ENCODE measurements around the gene KIAA1328. TPM values are rescaled to one million over a fixed set of nuclear protein-coding genes. Genes with fewer than 3 reads are reported as not detected.
"Not testable (repeated sequence)": the region's sequence is repeated elsewhere in the genome, so short reads cannot be mapped to it uniquely, and the experiment has no call there.

Gene KIAA1328
- total and polyA plus RNA-seq, 8 donors, result 1.9 to 21.7 (median 10.7) TPM

DNA sequence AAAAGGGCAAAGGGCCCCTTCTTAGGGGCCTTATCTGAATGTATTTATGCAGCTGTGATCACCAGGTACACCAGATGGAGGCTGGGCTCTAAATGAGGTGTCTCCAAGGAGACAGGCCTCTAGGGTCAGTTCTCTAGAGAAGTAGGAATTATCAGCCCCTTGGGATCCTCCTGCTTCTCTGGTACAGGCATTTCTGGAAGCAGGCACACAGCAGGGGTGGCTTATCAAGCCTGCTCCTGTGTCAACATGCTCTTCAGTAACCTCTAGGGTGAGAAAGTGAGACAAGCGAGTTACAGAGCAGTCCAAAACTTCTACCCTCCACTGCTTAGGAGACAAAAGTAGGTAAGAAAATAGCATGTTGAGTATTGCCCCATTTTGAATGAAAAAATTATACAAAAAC, 13.9 kb upstream of the KIAA1328 start:
- Histone ChIP-seq H3K27me3 (no peaks in the 10 kb centered on the region), H3K9me3 (no peaks in the 10 kb centered on the region), H3K27ac (no peak overlapping the region), H3K4me1 (peaks cover 0 to 9% (median 5%) of the 10 kb centered on the region in 4 donors), H3K4me3 (no peak overlapping the region), H3K36me3 (peaks cover 0 to 55% (median 39%) of the 10 kb centered on the region in 4 donors)
- TF ChIP-seq, protein P1, sequence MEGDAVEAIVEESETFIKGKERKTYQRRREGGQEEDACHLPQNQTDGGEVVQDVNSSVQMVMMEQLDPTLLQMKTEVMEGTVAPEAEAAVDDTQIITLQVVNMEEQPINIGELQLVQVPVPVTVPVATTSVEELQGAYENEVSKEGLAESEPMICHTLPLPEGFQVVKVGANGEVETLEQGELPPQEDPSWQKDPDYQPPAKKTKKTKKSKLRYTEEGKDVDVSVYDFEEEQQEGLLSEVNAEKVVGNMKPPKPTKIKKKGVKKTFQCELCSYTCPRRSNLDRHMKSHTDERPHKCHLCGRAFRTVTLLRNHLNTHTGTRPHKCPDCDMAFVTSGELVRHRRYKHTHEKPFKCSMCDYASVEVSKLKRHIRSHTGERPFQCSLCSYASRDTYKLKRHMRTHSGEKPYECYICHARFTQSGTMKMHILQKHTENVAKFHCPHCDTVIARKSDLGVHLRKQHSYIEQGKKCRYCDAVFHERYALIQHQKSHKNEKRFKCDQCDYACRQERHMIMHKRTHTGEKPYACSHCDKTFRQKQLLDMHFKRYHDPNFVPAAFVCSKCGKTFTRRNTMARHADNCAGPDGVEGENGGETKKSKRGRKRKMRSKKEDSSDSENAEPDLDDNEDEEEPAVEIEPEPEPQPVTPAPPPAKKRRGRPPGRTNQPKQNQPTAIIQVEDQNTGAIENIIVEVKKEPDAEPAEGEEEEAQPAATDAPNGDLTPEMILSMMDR (IDR thresholded peaks at IDR 0.05), result no peak
- TF ChIP-seq POLR2AphosphoS5 (IDR thresholded peaks at IDR 0.05) (no peak), POLR2A (IDR thresholded peaks at IDR 0.05) (no peak), EP300 (IDR thresholded peaks at IDR 0.05) (no peak)
- WGBS, 5 donors, result 0 to 25% (median 24%) methylated on average over 1 of the region's 1 CpG
- intact Hi-C loops (cut with DNase I; ENCODE audit: low total_unique reads), result no loop called here
- DNase-seq, result peak in 1 of 2 donors; percentile 13

DNA sequence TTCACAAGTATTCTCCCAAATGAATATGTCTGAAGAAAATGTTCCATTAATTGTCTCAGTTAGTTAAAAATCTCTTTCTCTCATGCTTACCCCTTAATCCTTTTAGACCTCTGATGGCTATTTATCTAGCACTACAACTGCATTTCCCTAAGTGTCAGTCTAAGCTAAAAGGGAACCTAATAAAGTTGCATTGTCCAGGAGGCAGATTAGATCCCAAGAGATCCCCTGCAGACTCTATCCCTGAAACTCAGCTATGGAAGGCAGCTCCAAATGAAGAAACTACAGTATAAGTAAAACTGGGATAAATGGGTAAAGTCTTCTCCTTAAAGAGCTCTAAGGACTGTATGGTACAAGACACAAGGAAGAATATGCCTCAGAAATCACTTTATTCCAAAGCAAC, 12.8 kb upstream of the KIAA1328 start:
- H3K27me3 ChIP-seq; H3K4me1 ChIP-seq; H3K9me3 ChIP-seq; H3K4me3 ChIP-seq; intact Hi-C loops (cut with DNase I; ENCODE audit: low total_unique reads); DNase-seq; H3K27ac ChIP-seq: not testable (repeated sequence)
- peaks cover 0 to 49% (median 37%) of the 10 kb centered on the region in 4 donors for H3K36me3 ChIP-seq

DNA sequence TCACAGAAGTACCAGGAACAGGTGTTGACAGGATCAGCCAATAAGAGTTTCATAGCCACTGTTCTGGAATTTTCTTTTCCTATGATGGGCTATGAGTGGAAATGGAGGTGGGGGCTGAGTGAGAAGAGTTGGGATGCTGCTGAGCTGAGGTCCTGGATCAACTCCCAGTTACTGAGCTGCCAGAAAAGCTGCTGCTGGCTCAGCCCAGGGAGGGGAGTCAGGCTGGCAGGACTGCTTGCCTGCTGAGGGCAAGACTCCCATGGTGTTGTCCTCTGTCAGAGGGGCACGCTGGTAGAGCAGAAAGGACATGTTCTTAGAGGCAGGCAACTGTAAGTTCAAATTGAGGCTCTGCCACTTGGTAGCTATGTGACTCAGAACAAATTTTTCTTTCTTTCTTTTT, 11.9 kb upstream of the KIAA1328 start:
- WGBS, 5 donors, result 84 to 100% (median 91%) methylated on average over 1 of the region's 1 CpG
- no peak overlapping the region for H3K4me3 ChIP-seq

DNA sequence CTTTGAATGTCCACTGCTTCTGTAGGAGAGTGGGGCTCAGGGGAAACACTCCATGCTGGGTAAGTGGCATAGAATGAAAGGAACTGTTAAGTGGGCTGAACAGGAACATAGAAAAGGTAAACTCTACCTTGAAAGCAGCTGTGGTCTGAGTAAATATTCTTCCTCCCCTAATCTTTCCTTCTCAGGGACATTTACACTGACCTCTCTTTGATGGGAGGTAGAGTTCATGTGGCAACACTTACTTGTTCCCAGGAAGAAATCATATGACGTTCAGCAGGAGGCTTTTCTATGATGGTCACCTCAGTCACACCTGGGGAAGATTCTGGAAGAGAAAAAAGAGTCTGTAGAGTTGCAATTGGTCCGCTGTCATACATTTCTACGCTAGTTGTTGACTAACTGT, 10.3 kb upstream of the KIAA1328 start:
- Histone ChIP-seq H3K4me3 (no peak overlapping the region), H3K4me1 (peaks cover 0 to 3% (median 0%) of the 10 kb centered on the region in 4 donors), H3K27me3 (no peaks in the 10 kb centered on the region), H3K9me3 (no peaks in the 10 kb centered on the region), H3K36me3 (peaks cover 0 to 46% (median 33%) of the 10 kb centered on the region in 4 donors), H3K27ac (no peak overlapping the region)
- WGBS, 5 donors, result 71 to 82% (median 74%) methylated on average over 3 of the region's 3 CpGs
- intact Hi-C loops (cut with DNase I; ENCODE audit: low total_unique reads), result no loop called here
- TF ChIP-seq, protein P1 (IDR thresholded peaks at IDR 0.05), result no peak
- TF ChIP-seq POLR2A (IDR thresholded peaks at IDR 0.05), result no peak
- no peak for TF ChIP-seq EP300 (IDR thresholded peaks at IDR 0.05)
- no peak for DNase-seq

More for the DNA sequence above, 11.9 kb upstream of the KIAA1328 start:
- Histone ChIP-seq H3K36me3 (peaks cover 0 to 48% (median 36%) of the 10 kb centered on the region in 4 donors), H3K27ac (no peak overlapping the region), H3K4me1 (peaks cover 0 to 9% (median 5%) of the 10 kb centered on the region in 4 donors), H3K27me3 (no peaks in the 10 kb centered on the region), H3K9me3 (no peaks in the 10 kb centered on the region)
- DNase-seq, result no peak
- intact Hi-C loops (cut with DNase I; ENCODE audit: low total_unique reads), result no loop called here
- TF ChIP-seq EP300 (IDR thresholded peaks at IDR 0.05), result no peak
- TF ChIP-seq, protein P1 (IDR thresholded peaks at IDR 0.05), result no peak
- TF ChIP-seq POLR2A (IDR thresholded peaks at IDR 0.05), result no peak
- no peak for TF ChIP-seq POLR2AphosphoS5 (IDR thresholded peaks at IDR 0.05)

DNA sequence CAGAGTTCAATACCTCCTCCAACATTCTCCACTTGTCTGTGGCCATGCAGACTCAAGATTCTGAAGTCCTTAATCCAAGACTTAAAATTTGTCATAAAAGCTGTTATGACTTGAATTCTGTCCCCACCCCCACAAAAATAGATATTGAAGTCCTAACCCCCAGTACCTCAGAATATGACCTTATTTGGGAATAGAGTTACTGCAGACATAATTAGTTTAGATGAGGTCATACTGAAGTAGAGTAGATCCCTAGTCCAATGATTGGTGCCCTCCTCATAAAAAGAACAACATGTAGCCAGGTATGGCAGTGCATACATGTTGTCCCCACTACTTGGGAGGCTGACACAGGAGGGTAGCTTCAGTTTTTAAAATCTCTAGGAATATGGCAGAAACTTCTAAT, 9.3 kb upstream of the KIAA1328 start:
- H3K36me3 ChIP-seq, result peaks cover 0 to 44% (median 29%) of the 10 kb centered on the region in 4 donors
- TF ChIP-seq, protein P1 (IDR thresholded peaks at IDR 0.05), result no peak
- TF ChIP-seq EP300 (IDR thresholded peaks at IDR 0.05) (no peak), POLR2A (IDR thresholded peaks at IDR 0.05) (no peak), POLR2AphosphoS5 (IDR thresholded peaks at IDR 0.05) (no peak)
- H3K4me1 ChIP-seq, result peaks cover 0 to 3% (median 0%) of the 10 kb centered on the region in 4 donors
- no peaks in the 10 kb centered on the region for H3K27me3 ChIP-seq
- no peaks in the 10 kb centered on the region for H3K9me3 ChIP-seq
- H3K4me3 ChIP-seq, result no peak overlapping the region
- no peak for DNase-seq
- intact Hi-C loops (cut with DNase I; ENCODE audit: low total_unique reads), result no loop called here
- H3K27ac ChIP-seq, result no peak overlapping the region

Measured in stomach (tissue), 9 donors.